HCT116 (cell line): ENCODE measurements around the gene PBX1. TPM values are rescaled to one million over a fixed set of nuclear protein-coding genes. Genes with fewer than 3 reads are reported as not detected.

ENCODE experiments used
- ATAC-seq: fragments of 200-7000 bp; cut with Tn5 transposase; 2 replicates; pipeline ENCODE4 v1.9.1; 2020; ENCODE audit warnings: mild to moderate bottlenecking, moderate library complexity
- BruUV-seq: library from RNA; stranded (reverse); fragments of 400-500 nt; replicated peaks from 2 replicates; lab custom pipeline; 2021; lab: Mats Ljungman, UMichigan
- CTCF ChIA-PET: fragments of 300-600 bp; sonication (Branson Sonifier 250); formaldehyde crosslinking; loops from one replicate; lab custom pipeline; 2021; ENCODE audit warnings: antibody characterized with exemption; lab: Charles Lee
- POLR2A ChIA-PET: fragments of 300-600, 350-600 bp; sonication (Branson Sonifier 250); formaldehyde crosslinking; loops from one replicate; lab custom pipeline; 2021; ENCODE audit warnings: antibody characterized with exemption; lab: Charles Lee
- RAD21 ChIA-PET, 2 experiments: fragments of 300-600 bp; sonication (Branson Sonifier 250); formaldehyde crosslinking; loops; one replicate each; lab custom pipeline; 2023; ENCODE audit warnings: low total read pairs in 2 of 2; ENCODE audit not compliant: uncharacterized antibody in 2 of 2, unreplicated experiment in 2 of 2, low non-redundant PET in 1 of 2; lab: Charles Lee
- DNase-seq: peaks from one replicate; pipeline ENCODE4 v3.0.0-alpha.2; 2010; ENCODE audit warnings: low read depth, low spot score
- H2AFZ ChIP-seq: fragments of 200-600 bp; shearing (Covaris generic), sonication (generic); 2 replicates; pipeline ENCODE4 v1.6.1; 2017; ENCODE audit warnings: low read depth, mixed run types, mixed read lengths, antibody characterized with exemption, low read length; ENCODE audit not compliant: poor library complexity, severe bottlenecking
- H3K27ac ChIP-seq: 2 replicates; pipeline ENCODE4 v1.5.1; 2012; ENCODE audit warnings: low read depth, low read length
- H3K27me3 ChIP-seq: fragments of 200-600 bp; sonication (generic); 2 replicates; pipeline ENCODE4 v1.6.1; 2016; ENCODE audit warnings: mixed run types, low read length, mixed read lengths; ENCODE audit not compliant: insufficient read depth
- H3K36me3 ChIP-seq, 2 experiments: fragments of 200-500 bp in 1 of 2; fragments of 200-600 bp in 1 of 2; sonication (Bioruptor generic) in 1 of 2; sonication (generic) in 1 of 2; 2 replicates each; pipeline versions ENCODE4 v1.5.1 to v1.6.1; 2014 to 2016; ENCODE audit warnings: low read length in 2 of 2, inconsistent platforms in 1 of 2, mixed read lengths in 1 of 2, mixed run types in 1 of 2; ENCODE audit not compliant: insufficient read depth in 2 of 2, control insufficient read depth in 1 of 2
- H3K4me1 ChIP-seq, 2 experiments: fragments of 200-600 bp in 1 of 2; sonication (generic) in 1 of 2; 2 replicates each; pipeline versions ENCODE4 v1.5.1 to v1.6.1; 2012 to 2017; ENCODE audit warnings: low read length in 2 of 2, inconsistent platforms in 1 of 2, mild to moderate bottlenecking in 1 of 2, mixed read lengths in 1 of 2, mixed run types in 1 of 2, moderate library complexity in 1 of 2; ENCODE audit not compliant: insufficient read depth in 2 of 2, control insufficient read depth in 1 of 2
- H3K4me2 ChIP-seq: fragments of 200-600 bp; sonication (generic); 2 replicates; pipeline ENCODE4 v1.6.1; 2017; ENCODE audit warnings: mixed run types, low read length, mixed read lengths
- H3K4me3 ChIP-seq, 2 experiments: fragments of 200-600 bp in 1 of 2; sonication (generic) in 1 of 2; replicated peaks in 1 of 2; 2 replicates each; pipeline ENCODE4 v1.5.1; 2011 to 2016; ENCODE audit warnings: low read length in 2 of 2, control low read depth in 1 of 2, low read depth in 1 of 2, mild to moderate bottlenecking in 1 of 2, mixed read lengths in 1 of 2, mixed run types in 1 of 2
- H3K79me2 ChIP-seq: fragments of 200-600 bp; sonication (generic); 2 replicates; pipeline ENCODE4 v1.6.1; 2017; ENCODE audit warnings: mild to moderate bottlenecking, mixed run types, low read length, moderate library complexity, mixed read lengths; ENCODE audit not compliant: insufficient read depth
- H3K9ac ChIP-seq: fragments of 200-600 bp; sonication (generic); 2 replicates; pipeline ENCODE4 v1.6.1; 2016; ENCODE audit warnings: low read length, mixed read lengths
- H3K9me2 ChIP-seq: fragments of 200-600 bp; sonication (generic), shearing (Covaris generic); 2 replicates; pipeline ENCODE4 v1.6.1; 2017; ENCODE audit warnings: mixed run types, mild to moderate bottlenecking, moderate library complexity; ENCODE audit not compliant: insufficient read depth
- H3K9me3 ChIP-seq, 2 experiments: fragments of 200-500 bp in 1 of 2; fragments of 200-600 bp in 1 of 2; sonication (Bioruptor generic) in 1 of 2; sonication (generic) in 1 of 2; 2 replicates each; pipeline ENCODE4 v1.6.1; 2014 to 2017; ENCODE audit warnings: low read length in 2 of 2, mixed read lengths in 2 of 2, inconsistent platforms in 1 of 2, low read depth in 1 of 2, mild to moderate bottlenecking in 1 of 2, mixed run types in 1 of 2, moderate library complexity in 1 of 2; ENCODE audit not compliant: control insufficient read depth in 1 of 2, insufficient read depth in 1 of 2
- H4K20me1 ChIP-seq: fragments of 200-600 bp; sonication (generic), shearing (Covaris generic); 2 replicates; pipeline ENCODE4 v1.6.1; 2017; ENCODE audit warnings: mixed run types, mild to moderate bottlenecking, moderate library complexity; ENCODE audit not compliant: insufficient read depth
- CBX3 ChIP-seq: IDR thresholded peaks from 2 replicates; pipeline ENCODE4 v1.6.1; 2012; ENCODE audit warnings: low read depth
- EGR1 ChIP-seq: IDR thresholded peaks from 2 replicates; pipeline ENCODE4 v1.6.1; 2012; ENCODE audit warnings: low read depth
- ELF1 ChIP-seq: IDR thresholded peaks from 2 replicates; pipeline ENCODE4 v1.6.1; 2012; ENCODE audit warnings: low read depth, borderline replicate concordance
- EZH2 ChIP-seq: fragments of 200-600 bp; sonication (generic); IDR thresholded peaks from 2 replicates; pipeline ENCODE4 v1.6.1; 2017; ENCODE audit warnings: antibody characterized with exemption, mixed run types
- EZH2phosphoT487 ChIP-seq: fragments of 200-600 bp; IDR thresholded peaks from 2 replicates; pipeline ENCODE4 v1.6.1; 2018; ENCODE audit warnings: antibody characterized with exemption, borderline replicate concordance
- FOSL1 ChIP-seq: IDR thresholded peaks from 2 replicates; pipeline ENCODE4 v1.6.1; 2012; ENCODE audit warnings: low read depth
- JUND ChIP-seq: IDR thresholded peaks from 2 replicates; pipeline ENCODE4 v1.6.1; 2012
- MAX ChIP-seq: IDR thresholded peaks from 2 replicates; pipeline ENCODE4 v1.6.1; 2012
- REST ChIP-seq: IDR thresholded peaks from 2 replicates; pipeline ENCODE4 v1.6.1; 2012; ENCODE audit warnings: low read depth
- SP1 ChIP-seq: IDR thresholded peaks from 2 replicates; pipeline ENCODE4 v1.6.1; 2012; ENCODE audit warnings: low read depth
- SRF ChIP-seq: IDR thresholded peaks from 2 replicates; pipeline ENCODE4 v1.6.1; 2012; ENCODE audit warnings: low read depth
- TCF7L2 ChIP-seq: IDR thresholded peaks from 2 replicates; pipeline ENCODE4 v1.7.0; 2011; ENCODE audit warnings: borderline replicate concordance, inconsistent platforms; ENCODE audit not compliant: insufficient read depth, insufficient read length; ENCODE audit errors: extremely low read depth
- ZBTB33 ChIP-seq: IDR thresholded peaks from 2 replicates; pipeline ENCODE4 v1.6.1; 2011; ENCODE audit warnings: mild to moderate bottlenecking, low read length, moderate library complexity; ENCODE audit not compliant: insufficient replicate concordance; ENCODE audit errors: extremely low read depth
- ZFX ChIP-seq: fragments of 450-650 bp; IDR thresholded peaks from 2 replicates; pipeline ENCODE4 v1.6.1; 2017
- ZNF274 ChIP-seq: fragments of 200-500 bp; sonication (Bioruptor generic); IDR thresholded peaks from 2 replicates; pipeline ENCODE4 v1.6.1; 2014; ENCODE audit warnings: mild to moderate bottlenecking, low read depth, low read length, inconsistent platforms
- intact Hi-C: fragments of 100-400 bp; cut with micrococcal nuclease; formaldehyde crosslinking; loops from 2 replicates; pipeline ENCODE4 v1.10.0; 2022
- total RNA-seq: library from RNA; stranded (reverse); gene quantifications from one replicate; pipeline ENCODE4 v1.2.1, GENCODE V29; 2021; ENCODE audit not compliant: unreplicated experiment
- TF ChIP-seq, protein P1 (sequence below): IDR thresholded peaks from 2 replicates; pipeline ENCODE4 v1.6.1; 2012
- TF ChIP-seq, protein P2 (sequence below), 3 experiments: fragments of 200-600 bp in 1 of 3; sonication (generic) in 1 of 3; IDR thresholded peaks in 2 of 3; conservative IDR thresholded peaks in 1 of 3; 2 replicates each; pipeline ENCODE4 v1.5.1; 2012 to 2017; ENCODE audit warnings: low read depth in 2 of 3, low read length in 2 of 3, antibody characterized with exemption in 1 of 3, borderline replicate concordance in 1 of 3, control low read depth in 1 of 3, mild to moderate bottlenecking in 1 of 3, mixed read lengths in 1 of 3, mixed run types in 1 of 3, moderate library complexity in 1 of 3; ENCODE audit not compliant: insufficient read depth in 1 of 3

The PBX1 gene
- total RNA-seq, 1 experiment from 2014 or later, result 29.6 TPM

DNA sequence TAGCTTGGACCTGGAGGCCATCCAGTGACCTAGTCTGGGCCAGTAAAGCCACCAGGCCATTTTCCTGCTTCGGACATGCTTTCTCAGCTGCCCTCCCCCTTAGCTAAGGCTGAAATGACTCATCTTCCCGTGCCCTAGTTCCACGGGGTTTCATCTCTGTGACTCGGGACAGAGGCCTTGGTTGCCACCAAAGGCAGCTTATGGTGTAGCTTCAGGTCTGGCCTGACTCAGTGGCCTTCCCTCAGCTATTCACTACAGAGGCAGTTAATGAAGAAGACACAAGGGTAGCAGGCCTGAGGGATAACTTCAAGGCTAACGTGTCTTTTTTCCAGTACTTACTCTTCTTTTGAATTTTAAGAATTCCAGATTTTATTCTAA is 82.4 kb downstream of the PBX1 start:
- no peaks in the 10 kb centered on the region for H3K9me3 ChIP-seq
- no peaks in the 10 kb centered on the region for H3K9me2 ChIP-seq
- TF ChIP-seq ZBTB33 (no peak), REST (no peak), EGR1 (no peak), MAX (no peak), ZNF274 (no peak), EZH2phosphoT487 (no peak), JUND (no peak), CBX3 (no peak), ELF1 (no peak), EZH2 (no peak), ZFX (no peak; the same call in 1 of the 2 replicates), SRF (no peak), SP1 (no peak; the same call in 1 of the 2 replicates), FOSL1 (no peak), TCF7L2 (no peak)
- TF ChIP-seq, protein P1, sequence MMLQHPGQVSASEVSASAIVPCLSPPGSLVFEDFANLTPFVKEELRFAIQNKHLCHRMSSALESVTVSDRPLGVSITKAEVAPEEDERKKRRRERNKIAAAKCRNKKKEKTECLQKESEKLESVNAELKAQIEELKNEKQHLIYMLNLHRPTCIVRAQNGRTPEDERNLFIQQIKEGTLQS, result no peak
- TF ChIP-seq, protein P2, sequence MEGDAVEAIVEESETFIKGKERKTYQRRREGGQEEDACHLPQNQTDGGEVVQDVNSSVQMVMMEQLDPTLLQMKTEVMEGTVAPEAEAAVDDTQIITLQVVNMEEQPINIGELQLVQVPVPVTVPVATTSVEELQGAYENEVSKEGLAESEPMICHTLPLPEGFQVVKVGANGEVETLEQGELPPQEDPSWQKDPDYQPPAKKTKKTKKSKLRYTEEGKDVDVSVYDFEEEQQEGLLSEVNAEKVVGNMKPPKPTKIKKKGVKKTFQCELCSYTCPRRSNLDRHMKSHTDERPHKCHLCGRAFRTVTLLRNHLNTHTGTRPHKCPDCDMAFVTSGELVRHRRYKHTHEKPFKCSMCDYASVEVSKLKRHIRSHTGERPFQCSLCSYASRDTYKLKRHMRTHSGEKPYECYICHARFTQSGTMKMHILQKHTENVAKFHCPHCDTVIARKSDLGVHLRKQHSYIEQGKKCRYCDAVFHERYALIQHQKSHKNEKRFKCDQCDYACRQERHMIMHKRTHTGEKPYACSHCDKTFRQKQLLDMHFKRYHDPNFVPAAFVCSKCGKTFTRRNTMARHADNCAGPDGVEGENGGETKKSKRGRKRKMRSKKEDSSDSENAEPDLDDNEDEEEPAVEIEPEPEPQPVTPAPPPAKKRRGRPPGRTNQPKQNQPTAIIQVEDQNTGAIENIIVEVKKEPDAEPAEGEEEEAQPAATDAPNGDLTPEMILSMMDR (IDR thresholded peaks at IDR 0.05 in 2 of 3, conservative IDR thresholded peaks at IDR 0.05 in 1 of 3; ENCODE audit: borderline replicate concordance in 1 of 3, insufficient read depth in 1 of 3, low read depth in 2 of 3, low read length in 2 of 3), result no peak
- H3K4me2 ChIP-seq, result peak overlapping the region; percentile 37
- ChIA-PET CTCF (no interaction called here), POLR2A (no interaction called here), RAD21 (no interaction called here)
- no peaks in the 10 kb centered on the region for H3K27me3 ChIP-seq
- no peaks in the 10 kb centered on the region for H3K79me2 ChIP-seq
- H3K9ac ChIP-seq, result no peak overlapping the region
- no peak for ATAC-seq
- H4K20me1 ChIP-seq, result no peaks in the 10 kb centered on the region
- no TSS peak for BruUV-seq
- H3K36me3 ChIP-seq, result no peaks in the 10 kb centered on the region
- DNase-seq, result no peak
- intact Hi-C loops, result no loop called here
- no peak overlapping the region for H2AFZ ChIP-seq
- H3K4me3 ChIP-seq, result no peak overlapping the region
- no peak overlapping the region for H3K27ac ChIP-seq
- peaks cover 53 to 60% of the 10 kb centered on the region in 2 experiments for H3K4me1 ChIP-seq
